ENCODE results near the gene TNFAIP2. TPM values are rescaled to one million over a fixed set of nuclear protein-coding genes. Genes with fewer than 3 reads are reported as not detected.

TNFAIP2 gene
- total and polyA plus RNA-seq, 9 of the 15 experiments (the other 6 are each of a cell fraction or from before 2014, with no cell fraction given) = 22.6 to 68.6 (median 44.6) TPM

GRCh38 chr14:103149351-103150237 lies 26.3 kb downstream of the TNFAIP2 start:
- H3K79me2 ChIP-seq (ENCODE audit: control insufficient read depth, insufficient read depth, low read length) = no peaks in the 10 kb centered on the region
- POLR2A ChIA-PET = interaction anchor here (0.6 kb wide), 1 partner anchor 12 kb away, joined by 4 read pairs; no protein-coding TSS in a partner anchor
- H3K9me1 ChIP-seq (ENCODE audit: control insufficient read depth, insufficient read depth, low read length) = no peaks in the 10 kb centered on the region
- H3K4me2 ChIP-seq (ENCODE audit: insufficient read depth, low read length) = no peak overlapping the region
- H3K4me1 ChIP-seq (replicated peaks in 1 of 2; ENCODE audit: control insufficient read depth in 2 of 2, insufficient read depth in 2 of 2, low read length in 2 of 2) = no peaks in the 10 kb centered on the region; a peak in 1 of 5 replicates
- H4K20me1 ChIP-seq (replicated peaks; ENCODE audit: control insufficient read depth, insufficient read depth, low read length) = no peaks in the 10 kb centered on the region
- peaks cover 0 to 12% of the 10 kb centered on the region in 2 experiments; a peak in 3 of 5 replicates for H3K27me3 ChIP-seq (ENCODE audit: control insufficient read depth in 2 of 2, insufficient read depth in 2 of 2, low read length in 2 of 2)
- H3K27ac ChIP-seq (ENCODE audit: extremely low read depth, low read depth, low read length) = no peak overlapping the region
- no peak overlapping the region for H3K4me3 ChIP-seq
- no peaks in the 10 kb centered on the region for H3K36me3 ChIP-seq (ENCODE audit: control insufficient read depth, insufficient read depth, low read length)
- no peaks in the 10 kb centered on the region for H3K9me3 ChIP-seq (replicated peaks; ENCODE audit: control insufficient read depth, insufficient read depth, low read depth, low read length)
- no peak for FAIRE-seq
- CTCF ChIA-PET (ENCODE audit: low intra/inter-chr PET ratio) = no interaction called here
- H2AFZ ChIP-seq (ENCODE audit: low read depth, low read length) = no peak overlapping the region
- no peak for ATAC-seq
- TF ChIP-seq ATF3 (IDR thresholded peaks at IDR 0.05) (0 out of 2 replicates have a peak, but pooled peaks have one; percentile 40), ATF3 (CRISPR knock-in tag; conservative IDR thresholded peaks at IDR 0.05) (no peak), ZNF75A (CRISPR knock-in tag; IDR thresholded peaks at IDR 0.05) (no peak)
- DNase-seq (ENCODE audit: extremely low read depth in 1 of 4, low spot score in 3 of 4) = no peak
- in situ Hi-C loops (cut with MboI) = no loop called here
- H3K9ac ChIP-seq (ENCODE audit: insufficient read depth in 1 of 2, low read depth in 2 of 2, low read length in 2 of 2) = no peak overlapping the region
- intact Hi-C loops (cut with micrococcal nuclease) = no loop called here
- WGBS (ENCODE audit: insufficient coverage, low coverage, missing lambda C conversion rate) = 15% methylated on average over 10 of the region's 10 CpGs
- no TSS peak for BruUV-seq (replicated peaks)

Measured in K562 (cell line).